ENCODE data around the gene VWA2. TPM values are rescaled to one million over a fixed set of nuclear protein-coding genes. Genes with fewer than 3 reads are reported as not detected.

The VWA2 gene
- total RNA-seq, 4 donors from 2014 or later: 2.9 to 5.7 (median 4.9) TPM

DNA sequence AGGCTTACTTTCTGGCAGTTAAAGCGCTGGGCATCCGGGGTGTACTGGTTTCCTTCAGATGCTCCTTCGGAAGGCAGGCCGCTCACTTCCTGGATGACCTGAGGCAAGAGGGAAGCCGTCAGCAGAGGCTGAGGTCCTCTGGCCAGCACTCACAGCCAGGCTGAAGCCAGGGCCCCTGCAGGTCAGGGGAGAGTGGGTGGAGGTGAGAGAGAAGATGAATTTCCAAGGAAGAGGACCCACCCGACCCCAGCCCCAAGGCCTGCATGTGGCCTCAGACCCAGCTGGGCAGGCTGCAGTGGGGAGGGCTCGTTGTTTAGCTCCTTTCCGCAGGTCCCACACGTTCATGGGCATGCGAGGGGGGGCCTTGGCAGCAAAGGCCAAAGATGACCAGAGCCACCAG lies 71.3 kb downstream of the VWA2 start:
- 50 to 67% methylated on average over 1 of the region's 10 CpGs for WGBS, 2 donors
- no peaks in the 10 kb centered on the region for H3K9me3 ChIP-seq
- H3K4me1 ChIP-seq: peaks cover 0 to 12% (median 0%) of the 10 kb centered on the region in 3 donors
- H3K36me3 ChIP-seq: peaks cover 0 to 73% (median 0%) of the 10 kb centered on the region in 3 donors
- H3K27me3 ChIP-seq: no peaks in the 10 kb centered on the region
- intact Hi-C loops (cut with DNase I): loop anchor here (10.0 kb wide), 1 partner anchor 234 kb away; no protein-coding TSS in a partner anchor
- H3K27ac ChIP-seq: no peak overlapping the region
- H3K4me3 ChIP-seq: no peak overlapping the region
- DNase-seq: no peak
- TF ChIP-seq, protein P1, sequence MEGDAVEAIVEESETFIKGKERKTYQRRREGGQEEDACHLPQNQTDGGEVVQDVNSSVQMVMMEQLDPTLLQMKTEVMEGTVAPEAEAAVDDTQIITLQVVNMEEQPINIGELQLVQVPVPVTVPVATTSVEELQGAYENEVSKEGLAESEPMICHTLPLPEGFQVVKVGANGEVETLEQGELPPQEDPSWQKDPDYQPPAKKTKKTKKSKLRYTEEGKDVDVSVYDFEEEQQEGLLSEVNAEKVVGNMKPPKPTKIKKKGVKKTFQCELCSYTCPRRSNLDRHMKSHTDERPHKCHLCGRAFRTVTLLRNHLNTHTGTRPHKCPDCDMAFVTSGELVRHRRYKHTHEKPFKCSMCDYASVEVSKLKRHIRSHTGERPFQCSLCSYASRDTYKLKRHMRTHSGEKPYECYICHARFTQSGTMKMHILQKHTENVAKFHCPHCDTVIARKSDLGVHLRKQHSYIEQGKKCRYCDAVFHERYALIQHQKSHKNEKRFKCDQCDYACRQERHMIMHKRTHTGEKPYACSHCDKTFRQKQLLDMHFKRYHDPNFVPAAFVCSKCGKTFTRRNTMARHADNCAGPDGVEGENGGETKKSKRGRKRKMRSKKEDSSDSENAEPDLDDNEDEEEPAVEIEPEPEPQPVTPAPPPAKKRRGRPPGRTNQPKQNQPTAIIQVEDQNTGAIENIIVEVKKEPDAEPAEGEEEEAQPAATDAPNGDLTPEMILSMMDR (IDR thresholded peaks at IDR 0.05): no peak
- TF ChIP-seq POLR2A (IDR thresholded peaks at IDR 0.05): no peak

DNA sequence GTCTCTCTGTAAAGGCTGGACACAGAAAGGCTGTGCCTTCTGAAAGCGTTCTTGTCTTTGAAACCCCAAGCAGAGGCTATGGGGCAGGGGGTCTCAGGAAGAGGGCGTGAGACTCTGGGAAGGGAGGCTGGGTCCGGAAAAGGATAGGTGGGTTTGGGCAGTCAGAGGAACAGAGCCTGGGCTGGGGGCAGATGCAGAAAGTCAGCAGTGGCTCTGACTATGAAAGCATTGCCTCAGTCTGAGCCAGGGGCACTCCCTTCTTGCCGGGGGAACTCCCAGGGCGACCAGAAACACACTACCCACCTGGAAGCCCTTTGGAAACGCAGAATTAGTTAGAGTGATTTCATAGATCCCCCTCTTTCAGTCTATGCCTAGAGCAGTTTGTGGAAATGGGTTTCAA lies 72.0 kb downstream of the VWA2 start:
- Histone ChIP-seq H3K4me3 (no peak overlapping the region), H3K4me1 (peaks cover 0 to 12% (median 0%) of the 10 kb centered on the region in 3 donors), H3K27me3 (no peaks in the 10 kb centered on the region), H3K27ac (no peak overlapping the region), H3K9me3 (no peaks in the 10 kb centered on the region), H3K36me3 (peaks cover 0 to 77% (median 0%) of the 10 kb centered on the region in 3 donors)
- TF ChIP-seq POLR2A (IDR thresholded peaks at IDR 0.05): no peak
- 56 to 67% methylated on average over 2 to 3 of the region's 6 CpGs for WGBS, 2 donors
- intact Hi-C loops (cut with DNase I): loop anchor here (10.0 kb wide), 1 partner anchor 234 kb away; no protein-coding TSS in a partner anchor
- no peak for DNase-seq

DNA sequence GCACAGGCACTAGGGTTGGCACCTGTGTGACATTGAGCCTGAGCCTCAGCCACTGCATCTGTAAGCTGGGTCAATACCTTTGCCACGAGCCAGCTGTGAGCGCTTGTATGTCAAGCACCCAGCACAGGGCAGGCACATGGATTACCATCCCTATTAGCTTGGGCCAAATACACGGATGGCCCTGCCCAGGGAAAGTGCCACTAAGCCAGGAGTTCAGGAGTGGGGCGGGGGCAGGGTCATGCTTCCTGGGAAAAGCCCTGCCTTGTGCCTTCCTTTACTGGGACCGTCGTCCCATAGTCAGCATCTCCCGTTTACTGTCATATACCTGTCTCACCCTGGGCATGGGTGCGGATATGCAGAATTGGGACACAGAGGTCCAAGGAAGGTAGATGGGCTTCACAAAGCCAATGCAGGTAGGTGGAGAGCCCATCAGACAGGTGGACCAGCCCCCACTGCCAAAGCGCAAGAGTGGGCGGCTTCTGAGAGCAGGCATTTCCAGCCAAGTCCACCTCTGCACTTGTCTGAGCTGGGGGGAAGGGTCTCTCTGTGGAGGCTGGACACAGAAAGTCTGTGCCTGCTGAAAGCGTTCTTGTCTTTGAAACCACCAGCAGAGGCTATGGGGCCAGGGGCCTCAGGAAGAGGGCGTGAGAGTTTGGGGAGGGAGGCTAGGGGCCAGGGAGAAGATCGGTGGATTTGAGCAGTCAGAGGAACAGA lies 72.6 kb downstream of the VWA2 start:
- no peak for DNase-seq
- TF ChIP-seq POLR2A (IDR thresholded peaks at IDR 0.05): no peak
- TF ChIP-seq, protein P1 (IDR thresholded peaks at IDR 0.05): no peak
- Histone ChIP-seq H3K4me3 (no peak overlapping the region), H3K27me3 (no peaks in the 10 kb centered on the region), H3K36me3 (peaks cover 0 to 77% (median 0%) of the 10 kb centered on the region in 3 donors), H3K9me3 (no peaks in the 10 kb centered on the region), H3K4me1 (peaks cover 0 to 9% (median 0%) of the 10 kb centered on the region in 3 donors), H3K27ac (no peak overlapping the region)
- WGBS, 2 donors: 84 to 85% methylated on average over 6 to 10 of the region's 13 CpGs
- intact Hi-C loops (cut with DNase I): loop anchor here (10.0 kb wide), 1 partner anchor 233 kb away; no protein-coding TSS in a partner anchor

DNA sequence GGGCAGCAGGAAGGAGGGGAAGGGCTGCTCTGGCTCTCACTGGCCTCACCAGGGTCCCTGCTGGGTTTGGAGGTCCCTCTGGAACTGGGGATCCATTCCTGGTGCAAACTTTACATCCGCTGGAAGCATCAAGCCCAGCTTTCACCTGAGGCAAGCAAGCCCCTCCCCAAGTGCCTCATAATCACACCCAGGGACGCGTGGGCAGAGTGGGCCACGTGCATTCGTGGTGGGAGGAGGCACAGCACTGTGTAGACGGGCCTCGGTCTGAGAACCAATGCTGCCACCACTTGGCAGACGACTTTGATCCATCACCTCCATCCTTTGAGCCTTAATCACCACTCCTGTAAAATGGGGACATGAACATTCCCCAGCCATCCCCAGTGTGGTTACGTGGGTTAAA lies 74.1 kb downstream of the VWA2 start:
- no peaks in the 10 kb centered on the region for H3K9me3 ChIP-seq
- intact Hi-C loops (cut with DNase I): loop anchor here (10.0 kb wide), 1 partner anchor 232 kb away; no protein-coding TSS in a partner anchor
- H3K4me1 ChIP-seq: peaks cover 0 to 7% (median 0%) of the 10 kb centered on the region in 3 donors
- no peak overlapping the region for H3K4me3 ChIP-seq
- 86 to 96% methylated on average over 5 to 8 of the region's 9 CpGs for WGBS, 2 donors
- no peaks in the 10 kb centered on the region for H3K27me3 ChIP-seq
- no peak for DNase-seq
- peaks cover 0 to 65% (median 0%) of the 10 kb centered on the region in 3 donors for H3K36me3 ChIP-seq
- TF ChIP-seq, protein P1 (IDR thresholded peaks at IDR 0.05): no peak
- TF ChIP-seq POLR2A (IDR thresholded peaks at IDR 0.05): no peak
- no peak overlapping the region for H3K27ac ChIP-seq

DNA sequence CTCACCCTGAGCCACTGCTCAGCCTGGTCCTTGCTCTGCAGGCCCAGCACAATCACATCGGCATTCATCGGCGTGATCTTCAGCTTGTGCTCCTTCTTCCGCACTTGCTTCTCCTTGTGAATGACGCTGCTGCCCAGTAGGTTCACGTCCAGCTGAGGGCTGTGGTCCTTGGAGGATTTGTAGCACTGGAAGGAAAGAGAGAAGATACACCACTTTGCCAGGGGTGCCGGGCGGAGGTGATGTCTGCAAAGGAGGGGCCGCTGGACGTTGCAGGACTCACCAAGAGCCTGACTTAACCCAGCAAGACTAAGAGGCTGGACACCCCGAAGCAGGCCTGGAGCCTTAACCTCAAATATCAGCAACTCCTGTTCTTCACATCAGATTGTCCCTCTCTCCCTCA lies 74.8 kb downstream of the VWA2 start:
- intact Hi-C loops (cut with DNase I): loop anchor here (10.0 kb wide), 1 partner anchor 231 kb away; no protein-coding TSS in a partner anchor
- Histone ChIP-seq H3K4me3 (no peak overlapping the region), H3K27me3 (no peaks in the 10 kb centered on the region), H3K4me1 (peaks cover 0 to 7% (median 0%) of the 10 kb centered on the region in 3 donors), H3K9me3 (no peaks in the 10 kb centered on the region), H3K36me3 (peaks cover 0 to 61% (median 0%) of the 10 kb centered on the region in 3 donors), H3K27ac (no peak overlapping the region)
- WGBS, 2 donors: 87% methylated on average over 10 of the region's 11 CpGs; no CpG with 5 or more reads in 1 of the 2 donors
- DNase-seq: no peak
- no peak for TF ChIP-seq POLR2A (IDR thresholded peaks at IDR 0.05)
- TF ChIP-seq, protein P1 (IDR thresholded peaks at IDR 0.05): no peak

Data from esophagus squamous epithelium (tissue), 5 donors.